GM19468 (cell line): Measurements from ENCODE around the gene ST6GALNAC4.

Experiments
- ATAC-seq: cut with Tn5 transposase; IDR thresholded peaks from one replicate; pipeline ENCODE4 v1.9.1; 2021; ENCODE audit warnings: mild to moderate bottlenecking, moderate library complexity, moderate number of reproducible peaks; ENCODE audit not compliant: unreplicated experiment; ENCODE audit errors: extremely low read depth

Gene ST6GALNAC4

GRCh38 chr9:127931092-127931881 lies 14.4 kb upstream of the ST6GALNAC4 start:
- ATAC-seq: peak; percentile 8

- peak; percentile 75 for ATAC-seq
Observed at GRCh38 chr9:127930231-127931091, 13.6 kb upstream of the ST6GALNAC4 start, which contains the start of gene PIP5KL1. Gene PIP5KL1 (minus strand): TSS chr9:127930777. CDS start chr9:127930752, 25 bp downstream.

- no peak for ATAC-seq
Observed at GRCh38 chr9:127929625-127929979, 12.8 kb upstream of the ST6GALNAC4 start.

DNA sequence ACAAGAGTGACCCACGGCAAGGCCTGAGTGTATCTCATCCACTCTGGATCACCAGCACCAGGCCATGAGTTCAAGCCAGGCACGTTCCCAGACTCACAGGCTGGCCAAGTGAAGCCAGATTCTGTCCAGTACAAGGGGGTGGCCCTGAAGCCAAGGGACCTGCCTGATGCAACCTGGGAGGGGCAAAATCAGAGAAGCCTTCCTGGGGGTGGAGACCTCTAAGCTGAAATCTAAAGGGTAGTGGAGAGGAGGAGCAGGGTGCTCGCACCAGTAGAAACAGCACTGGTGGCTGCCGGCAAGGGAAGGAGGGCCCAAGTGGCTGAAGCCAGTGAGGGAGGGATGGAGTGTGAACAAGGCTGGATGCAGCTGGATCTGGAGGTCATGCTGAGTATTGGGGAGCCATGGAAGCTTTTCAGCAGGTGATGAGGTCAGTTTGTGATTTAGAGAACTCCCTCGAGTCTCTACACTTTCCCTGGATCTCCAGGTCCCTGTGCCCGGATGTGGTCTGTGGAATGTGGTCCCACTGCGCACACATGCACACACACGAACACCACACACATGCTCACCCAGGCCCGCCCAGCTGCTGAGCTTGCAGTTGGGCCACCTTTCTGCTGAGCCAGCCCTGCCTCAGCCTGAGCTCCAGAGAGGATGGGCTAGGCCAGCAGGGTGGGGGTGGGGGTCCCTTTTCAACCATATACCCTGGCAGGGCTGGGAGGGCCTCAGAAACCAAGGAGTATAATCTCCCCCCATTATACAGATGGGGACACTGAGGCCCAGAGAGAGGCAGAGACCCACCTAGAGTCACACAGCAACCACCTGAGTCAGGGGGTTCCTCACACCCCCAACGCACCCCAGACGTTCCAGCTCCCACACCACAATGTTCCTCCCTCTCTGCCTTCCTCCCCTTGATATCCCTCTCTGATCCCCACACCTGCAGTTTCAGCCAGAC lies 12.1 kb upstream of the ST6GALNAC4 start:
- no peak for ATAC-seq

DNA sequence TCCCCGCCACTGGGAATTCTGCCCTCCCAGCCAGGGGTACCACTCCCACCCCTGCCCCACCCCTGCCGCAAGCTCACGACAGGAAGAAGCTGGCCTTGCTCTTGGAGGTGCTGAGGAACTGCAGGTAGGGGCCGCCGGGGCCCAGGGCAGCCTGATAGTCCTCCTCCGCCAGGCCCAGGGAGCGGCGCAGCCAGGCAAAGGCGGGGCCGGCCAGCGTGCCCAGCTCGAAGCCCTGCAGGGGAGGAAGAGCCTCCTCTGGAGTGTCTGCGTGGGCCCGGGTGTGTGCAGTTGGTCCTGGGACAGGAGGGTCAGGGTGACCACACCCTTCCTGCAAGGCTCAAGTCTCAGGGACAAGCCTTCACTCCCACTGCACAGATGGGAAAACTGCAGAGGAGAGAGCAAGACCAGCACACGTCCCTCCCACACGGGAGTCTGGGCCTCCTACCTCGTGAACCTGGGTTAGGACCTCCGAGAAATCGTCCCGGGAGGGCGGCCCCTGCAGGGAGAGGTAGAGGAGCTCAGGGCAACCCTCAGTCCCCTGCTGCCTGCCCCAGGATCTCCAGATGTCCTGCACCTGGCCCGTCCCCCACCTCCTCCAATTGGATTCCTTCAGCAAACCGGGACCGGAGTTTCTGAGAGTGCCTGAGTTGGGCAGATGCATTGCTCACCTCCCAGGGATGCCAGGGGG lies 11.3 kb upstream of the ST6GALNAC4 start:
- ATAC-seq: no peak

GRCh38 chr9:127927201-127927987 lies 10.6 kb upstream of the ST6GALNAC4 start:
- no peak for ATAC-seq

DNA sequence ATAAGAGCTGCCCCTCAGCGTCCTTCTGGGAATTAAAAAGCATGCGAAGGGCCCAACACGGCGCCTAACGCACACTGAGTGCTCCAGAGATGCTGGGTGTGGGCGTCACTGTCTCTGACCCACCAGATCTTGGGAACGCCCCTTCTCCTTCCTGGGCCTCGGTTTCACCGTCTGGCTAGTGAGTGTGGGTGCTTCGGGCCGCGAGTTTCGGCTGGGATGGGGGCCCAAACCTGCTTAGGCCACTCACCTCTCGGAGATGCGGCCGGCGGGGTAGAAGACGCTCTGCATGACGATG lies 10.0 kb upstream of the ST6GALNAC4 start:
- no peak for ATAC-seq

DNA sequence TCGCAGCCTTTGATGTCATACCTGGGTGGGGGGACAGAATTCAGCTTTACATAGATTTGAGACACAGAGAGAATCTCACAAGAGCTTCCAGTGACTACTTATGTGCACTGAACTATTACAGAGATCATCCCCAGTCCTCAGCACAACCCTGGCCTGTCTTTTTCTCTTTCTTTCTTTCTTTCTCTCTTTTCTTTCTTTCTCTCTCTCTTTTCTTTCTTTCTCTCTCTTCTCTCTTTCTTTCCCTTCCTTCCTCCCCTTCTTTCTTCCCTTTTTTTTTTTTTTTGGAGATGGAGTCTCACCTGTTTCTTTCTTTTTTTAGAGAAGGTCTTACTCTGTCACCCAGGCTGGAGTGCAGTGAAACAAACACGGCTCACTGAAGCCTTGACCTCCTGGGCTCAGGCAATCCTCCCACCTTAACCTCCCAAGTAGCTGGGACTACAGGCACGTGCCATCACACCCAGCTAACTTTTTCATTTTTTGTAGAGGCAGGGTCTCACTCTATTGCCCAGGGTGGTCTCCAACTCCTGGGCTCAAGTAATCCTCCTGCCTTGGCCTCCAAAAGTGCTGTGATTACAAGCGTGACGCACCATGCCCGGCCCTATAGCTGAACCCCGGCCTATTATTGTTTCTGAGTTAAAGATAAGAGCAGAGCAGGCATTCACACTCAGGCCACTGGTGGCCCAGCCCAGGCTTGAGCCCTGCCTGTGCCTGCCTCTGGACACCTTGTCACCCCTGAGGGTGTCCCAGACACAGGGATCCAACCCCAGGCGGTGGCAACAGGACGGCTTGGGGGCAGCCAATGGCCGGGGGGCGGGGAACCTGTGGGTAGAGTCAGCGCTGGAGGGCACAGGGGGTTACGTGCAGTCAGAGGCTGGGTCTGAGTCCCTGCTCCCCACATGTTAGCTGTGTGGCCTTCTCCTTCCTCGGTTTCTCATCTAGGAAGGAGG lies 9.4 kb upstream of the ST6GALNAC4 start:
- no peak for ATAC-seq

- ATAC-seq: no peak
Observed at GRCh38 chr9:127924736-127925444, 8.0 kb upstream of the ST6GALNAC4 start.

GRCh38 chr9:127923771-127924170 lies 6.9 kb upstream of the ST6GALNAC4 start:
- ATAC-seq: no peak

GRCh38 chr9:127923046-127923445 lies 6.2 kb upstream of the ST6GALNAC4 start:
- ATAC-seq: no peak

GRCh38 chr9:127921557-127922120 lies 4.8 kb upstream of the ST6GALNAC4 start:
- no peak for ATAC-seq

DNA sequence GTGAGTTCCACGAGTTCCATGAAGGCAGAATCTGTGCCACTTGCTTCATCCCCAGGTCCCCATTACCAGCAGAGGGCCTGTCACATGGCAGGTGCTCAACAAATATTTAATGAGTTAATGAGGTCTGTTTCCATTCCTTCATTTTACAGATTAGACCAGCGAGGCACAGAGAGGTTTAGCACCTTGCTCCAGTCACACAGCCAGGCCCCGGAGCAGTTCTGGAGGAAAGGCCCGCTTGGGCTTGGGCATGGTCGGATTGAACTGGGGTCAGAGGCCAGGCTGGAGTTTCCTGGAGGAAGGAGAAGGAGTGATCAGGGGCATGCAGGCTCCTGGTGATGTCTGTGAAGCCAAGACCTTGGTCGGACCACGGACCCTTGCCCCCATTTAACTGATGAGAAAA lies 4.0 kb upstream of the ST6GALNAC4 start:
- no peak for ATAC-seq

GRCh38 chr9:127919253-127919815 lies 2.5 kb upstream of the ST6GALNAC4 start:
- no peak for ATAC-seq

GRCh38 chr9:127918183-127919107 lies 1.6 kb upstream of the ST6GALNAC4 start:
- ATAC-seq: no peak

DNA sequence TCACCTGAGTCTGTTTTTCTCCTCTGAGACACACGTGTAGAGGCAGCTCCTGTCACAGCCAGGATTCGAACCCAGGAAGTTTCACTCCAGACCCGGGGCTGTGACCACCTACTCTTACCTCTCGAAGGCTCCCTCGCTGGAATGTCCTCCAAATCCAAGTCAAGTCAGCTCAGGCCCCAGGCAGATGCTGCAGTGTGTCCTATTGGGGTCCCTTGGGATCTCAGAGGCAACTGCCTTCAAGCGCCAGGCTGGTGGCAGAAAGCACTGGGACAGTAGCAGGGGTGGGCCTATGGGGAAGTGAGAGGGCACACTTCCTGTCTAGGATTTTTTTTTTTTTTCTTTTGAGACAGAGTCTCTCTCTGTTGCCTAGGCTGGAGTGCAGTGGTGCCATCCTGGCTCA lies 762 bp upstream of the ST6GALNAC4 start:
- no peak for ATAC-seq
